HepG2 (cell line): ENCODE data around the gene CD300LF. TPM values are rescaled to one million over a fixed set of nuclear protein-coding genes. Genes with fewer than 3 reads are reported as not detected.

ENCODE experiments used
- ARNTL ChIP-seq: sonication (generic); formaldehyde crosslinking; IDR thresholded peaks from 2 replicates; pipeline ENCODE4 v1.4.0; 2020; ENCODE audit warnings: mild to moderate bottlenecking, missing genetic modification reagents
- CCAR2 ChIP-seq: fragments of 200-400 bp; formaldehyde crosslinking; optimal IDR thresholded peaks from 2 replicates; pipeline ENCODE3; 2018; ENCODE audit warnings: low read depth, mild to moderate bottlenecking, low read length, moderate library complexity
- HNF4A ChIP-seq: sonication (generic); formaldehyde crosslinking; IDR thresholded peaks from 2 replicates; pipeline ENCODE4 v1.4.0; 2020; ENCODE audit warnings: missing genetic modification reagents
- JDP2 ChIP-seq: sonication (generic); formaldehyde crosslinking; IDR thresholded peaks from 2 replicates; pipeline ENCODE4 v1.8.1; 2022; ENCODE audit warnings: missing genetic modification reagents, borderline replicate concordance
- JUN ChIP-seq: sonication (generic); formaldehyde crosslinking; IDR thresholded peaks from 2 replicates; pipeline ENCODE4 v1.4.0; 2020; ENCODE audit warnings: mild to moderate bottlenecking, missing genetic modification reagents
- KAT2B ChIP-seq: fragments of 150-350 bp; IDR thresholded peaks from 2 replicates; pipeline ENCODE4 v1.6.1; 2014; ENCODE audit warnings: low read depth, low read length, borderline replicate concordance
- KAT7 ChIP-seq: IDR thresholded peaks from 2 replicates; pipeline ENCODE4 v1.6.1; 2018; ENCODE audit warnings: borderline replicate concordance, missing compliant biosample characterization
- MTA3 ChIP-seq: sonication (generic); formaldehyde crosslinking; IDR thresholded peaks from 2 replicates; pipeline ENCODE4 v1.4.0; 2020; ENCODE audit warnings: missing genetic modification reagents
- PLRG1 ChIP-seq: fragments of 450-650 bp; conservative IDR thresholded peaks from 2 replicates; pipeline ENCODE4 v1.6.1; 2016
- PRMT3 ChIP-seq: sonication (generic); formaldehyde crosslinking; IDR thresholded peaks from 2 replicates; pipeline ENCODE4 v1.8.1; 2022; ENCODE audit warnings: low read depth, mild to moderate bottlenecking, moderate library complexity, missing genetic modification reagents, borderline replicate concordance
- SMARCE1 ChIP-seq: fragments of 450-650 bp; IDR thresholded peaks from 2 replicates; pipeline ENCODE4 v1.6.1; 2017; ENCODE audit warnings: borderline replicate concordance
- TAF1 ChIP-seq: sonication (generic); formaldehyde crosslinking; IDR thresholded peaks from 2 replicates; pipeline ENCODE4 v1.4.0; 2020; ENCODE audit warnings: missing genetic modification reagents
- TFE3 ChIP-seq: IDR thresholded peaks from 2 replicates; pipeline ENCODE4 v1.6.1; 2016
- ZKSCAN1 ChIP-seq: fragments of 150-350 bp; IDR thresholded peaks from 2 replicates; pipeline ENCODE4 v1.6.1; 2014; ENCODE audit warnings: low read length
- ZNF878 ChIP-seq: sonication (generic); formaldehyde crosslinking; IDR thresholded peaks from 2 replicates; pipeline ENCODE4 v1.8.1; 2023; ENCODE audit warnings: mild to moderate bottlenecking, missing genetic modification reagents, moderate library complexity
- ZNF883 ChIP-seq: sonication (generic); formaldehyde crosslinking; IDR thresholded peaks from 2 replicates; pipeline ENCODE4 v1.5.1; 2020; ENCODE audit warnings: mild to moderate bottlenecking, missing genetic modification reagents; ENCODE audit errors: not compliant biosample characterization
- polyA plus RNA-seq, 8 experiments: library from polyadenylated mRNA; depleted of rRNA in 3 of 8; stranded (reverse) in 7 of 8; unstranded in 1 of 8; fragments of >200 nt; fragmentation: Illumina TruSeq in 4 of 8; extraction: Trizol in 4 of 8; gene quantifications; 2 replicates each; pipeline versions ENCODE4 v1.2.1 to v1.2.3, GENCODE V29; 2011 to 2016; ENCODE audit warnings: low read depth in 4 of 8, missing spikeins in 1 of 8, mixed read lengths in 1 of 8; ENCODE audit not compliant: insufficient read depth in 1 of 8
- total RNA-seq, 5 experiments: library from RNA; depleted of rRNA; stranded (reverse); fragments of >200 nt; fragmentation: Illumina TruSeq; extraction: Trizol; gene quantifications; 2 replicates each; pipeline ENCODE4 v1.2.3, GENCODE V29; 2016; ENCODE audit warnings: low read depth in 1 of 5
- TF ChIP-seq, protein P1 (sequence below): IDR thresholded peaks from 2 replicates; pipeline ENCODE4 v1.6.1; 2016; ENCODE audit warnings: missing genetic modification reagents, missing compliant biosample characterization
- TF ChIP-seq, protein P2 (sequence below): sonication (generic); formaldehyde crosslinking; conservative IDR thresholded peaks from 2 replicates; pipeline ENCODE4 v1.4.0; 2020; ENCODE audit warnings: missing genetic modification reagents
- TF ChIP-seq, protein P3 (sequence below): sonication (generic); formaldehyde crosslinking; IDR thresholded peaks from 2 replicates; pipeline ENCODE4 v1.5.0; 2020; ENCODE audit warnings: mild to moderate bottlenecking, low read depth, missing genetic modification reagents, borderline replicate concordance
- TF ChIP-seq, protein P4 (sequence below): sonication (generic); formaldehyde crosslinking; conservative IDR thresholded peaks from 2 replicates; pipeline ENCODE4 v1.8.0; 2022; ENCODE audit warnings: low read depth, missing genetic modification reagents
- TF ChIP-seq, protein P5 (sequence below): sonication (generic); formaldehyde crosslinking; conservative IDR thresholded peaks from 2 replicates; pipeline ENCODE4 v1.8.1; 2023; ENCODE audit warnings: missing genetic modification reagents

Gene CD300LF
- total and polyA plus RNA-seq, 2 of the 13 experiments (the other 11 are each of a cell fraction or from before 2014, with no cell fraction given), result not detected

DNA sequence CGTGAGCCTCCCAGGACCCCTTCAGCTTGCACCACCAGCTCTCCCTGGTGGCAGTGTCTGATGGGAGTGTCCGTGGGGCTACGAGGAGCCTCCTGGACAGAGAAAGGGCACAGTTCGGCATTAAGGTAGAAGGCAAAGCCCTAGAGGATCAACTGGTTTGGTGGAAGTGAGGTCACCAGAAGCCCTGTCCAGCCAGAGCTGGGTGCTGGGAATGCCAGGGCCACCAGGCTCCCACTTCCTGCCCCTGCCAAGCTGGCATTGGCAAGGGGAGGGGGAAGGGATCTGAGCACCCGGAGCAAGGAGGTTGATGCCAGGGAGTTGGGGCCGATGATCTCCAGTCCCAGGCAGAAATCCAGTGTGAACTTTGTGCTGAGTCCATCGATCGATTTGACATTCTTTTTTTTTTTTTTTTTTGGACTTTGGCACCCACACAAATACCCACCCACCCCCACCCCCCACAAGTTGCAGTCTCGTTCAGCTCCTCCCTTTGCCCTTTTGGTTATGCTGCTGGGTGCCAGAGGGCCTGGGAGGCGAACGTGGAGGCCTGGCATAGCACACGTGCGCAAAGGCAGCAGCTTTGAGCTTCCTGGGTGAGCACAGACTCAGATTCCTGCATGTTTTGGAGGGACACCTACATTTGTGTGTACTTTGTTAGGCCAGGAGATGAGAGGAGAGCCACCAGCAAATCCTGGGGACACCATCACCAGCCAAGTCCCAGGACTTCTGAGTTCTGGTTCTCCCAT lies 37.8 kb upstream of the CD300LF start (continued):
- TF ChIP-seq PLRG1, result no peak
- no peak for TF ChIP-seq ZKSCAN1
- TF ChIP-seq MTA3 (CRISPR knock-in tag), result no peak
- TF ChIP-seq, protein P1, sequence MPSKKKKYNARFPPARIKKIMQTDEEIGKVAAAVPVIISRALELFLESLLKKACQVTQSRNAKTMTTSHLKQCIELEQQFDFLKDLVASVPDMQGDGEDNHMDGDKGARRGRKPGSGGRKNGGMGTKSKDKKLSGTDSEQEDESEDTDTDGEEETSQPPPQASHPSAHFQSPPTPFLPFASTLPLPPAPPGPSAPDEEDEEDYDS (CRISPR knock-in tag), result peak; percentile 55
- no peak for TF ChIP-seq JUN (CRISPR knock-in tag)
- TF ChIP-seq, protein P2, sequence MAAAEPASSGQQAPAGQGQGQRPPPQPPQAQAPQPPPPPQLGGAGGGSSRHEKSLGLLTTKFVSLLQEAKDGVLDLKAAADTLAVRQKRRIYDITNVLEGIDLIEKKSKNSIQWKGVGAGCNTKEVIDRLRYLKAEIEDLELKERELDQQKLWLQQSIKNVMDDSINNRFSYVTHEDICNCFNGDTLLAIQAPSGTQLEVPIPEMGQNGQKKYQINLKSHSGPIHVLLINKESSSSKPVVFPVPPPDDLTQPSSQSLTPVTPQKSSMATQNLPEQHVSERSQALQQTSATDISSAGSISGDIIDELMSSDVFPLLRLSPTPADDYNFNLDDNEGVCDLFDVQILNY (CRISPR knock-in tag), result no peak
- TF ChIP-seq PRMT3 (CRISPR knock-in tag), result no peak
- TF ChIP-seq TFE3 (CRISPR knock-in tag), result peak; percentile 79
- TF ChIP-seq KAT2B, result peak; percentile 73; the same call in 1 of the 2 replicates
- TF ChIP-seq, protein P3, sequence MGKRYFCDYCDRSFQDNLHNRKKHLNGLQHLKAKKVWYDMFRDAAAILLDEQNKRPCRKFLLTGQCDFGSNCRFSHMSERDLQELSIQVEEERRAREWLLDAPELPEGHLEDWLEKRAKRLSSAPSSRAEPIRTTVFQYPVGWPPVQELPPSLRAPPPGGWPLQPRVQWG, result no peak; the same call in 1 of the 2 replicates
- peak; percentile 19 for TF ChIP-seq CCAR2
- TF ChIP-seq ZNF883, result no peak
- TF ChIP-seq, protein P4, sequence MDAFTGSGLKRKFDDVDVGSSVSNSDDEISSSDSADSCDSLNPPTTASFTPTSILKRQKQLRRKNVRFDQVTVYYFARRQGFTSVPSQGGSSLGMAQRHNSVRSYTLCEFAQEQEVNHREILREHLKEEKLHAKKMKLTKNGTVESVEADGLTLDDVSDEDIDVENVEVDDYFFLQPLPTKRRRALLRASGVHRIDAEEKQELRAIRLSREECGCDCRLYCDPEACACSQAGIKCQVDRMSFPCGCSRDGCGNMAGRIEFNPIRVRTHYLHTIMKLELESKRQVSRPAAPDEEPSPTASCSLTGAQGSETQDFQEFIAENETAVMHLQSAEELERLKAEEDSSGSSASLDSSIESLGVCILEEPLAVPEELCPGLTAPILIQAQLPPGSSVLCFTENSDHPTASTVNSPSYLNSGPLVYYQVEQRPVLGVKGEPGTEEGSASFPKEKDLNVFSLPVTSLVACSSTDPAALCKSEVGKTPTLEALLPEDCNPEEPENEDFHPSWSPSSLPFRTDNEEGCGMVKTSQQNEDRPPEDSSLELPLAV, result no peak
- TF ChIP-seq KAT7 (CRISPR knock-in tag), result peak; percentile 80; the same call in 1 of the 2 replicates
- TF ChIP-seq, protein P5, sequence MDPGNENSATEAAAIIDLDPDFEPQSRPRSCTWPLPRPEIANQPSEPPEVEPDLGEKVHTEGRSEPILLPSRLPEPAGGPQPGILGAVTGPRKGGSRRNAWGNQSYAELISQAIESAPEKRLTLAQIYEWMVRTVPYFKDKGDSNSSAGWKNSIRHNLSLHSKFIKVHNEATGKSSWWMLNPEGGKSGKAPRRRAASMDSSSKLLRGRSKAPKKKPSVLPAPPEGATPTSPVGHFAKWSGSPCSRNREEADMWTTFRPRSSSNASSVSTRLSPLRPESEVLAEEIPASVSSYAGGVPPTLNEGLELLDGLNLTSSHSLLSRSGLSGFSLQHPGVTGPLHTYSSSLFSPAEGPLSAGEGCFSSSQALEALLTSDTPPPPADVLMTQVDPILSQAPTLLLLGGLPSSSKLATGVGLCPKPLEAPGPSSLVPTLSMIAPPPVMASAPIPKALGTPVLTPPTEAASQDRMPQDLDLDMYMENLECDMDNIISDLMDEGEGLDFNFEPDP (CRISPR knock-in tag), result no peak
- TF ChIP-seq ZNF878 (CRISPR knock-in tag), result peak; percentile 80; the same call in 1 of the 2 replicates
- peak; percentile 53 for TF ChIP-seq TAF1 (CRISPR knock-in tag)
- TF ChIP-seq HNF4A (CRISPR knock-in tag), result peak; percentile 98
- no peak for TF ChIP-seq SMARCE1
- peak; percentile 97 for TF ChIP-seq ARNTL (CRISPR knock-in tag)
- TF ChIP-seq JDP2 (CRISPR knock-in tag), result no peak
